ENCODE data around the gene LMAN1L.

GRCh38 chr15:74847432-74847831 is 34.8 kb downstream of the LMAN1L start:
- TF ChIP-seq POLR2A (IDR thresholded peaks at IDR 0.05; ENCODE audit: low read length) (no peak), GATA1 (IDR thresholded peaks at IDR 0.05; ENCODE audit: low read depth, low read length) (no peak)
